WTC11 (cell line): ENCODE data around the gene ABHD3. TPM values are rescaled to one million over a fixed set of nuclear protein-coding genes. Genes with fewer than 3 reads are reported as not detected.

ENCODE experiments used
- ARID4B ChIP-seq: sonication (generic); formaldehyde crosslinking; IDR thresholded peaks from 2 replicates; pipeline ENCODE4 v1.8.0; 2023; ENCODE audit warnings: missing genetic modification reagents, mild to moderate bottlenecking, borderline replicate concordance
- ATF3 ChIP-seq: sonication (generic); formaldehyde crosslinking; conservative IDR thresholded peaks from 2 replicates; pipeline ENCODE4 v1.8.1; 2022; ENCODE audit warnings: mild to moderate bottlenecking, missing genetic modification reagents
- CREM ChIP-seq: sonication (generic); formaldehyde crosslinking; IDR thresholded peaks from 2 replicates; pipeline ENCODE4 v1.8.1; 2022; ENCODE audit warnings: mild to moderate bottlenecking, missing genetic modification reagents, moderate library complexity
- ESRRA ChIP-seq: sonication (generic); formaldehyde crosslinking; IDR thresholded peaks from 2 replicates; pipeline ENCODE4 v1.8.1; 2022; ENCODE audit warnings: mild to moderate bottlenecking, missing genetic modification reagents, borderline replicate concordance
- FOXP4 ChIP-seq: sonication (generic); formaldehyde crosslinking; IDR thresholded peaks from 2 replicates; pipeline ENCODE4 v1.8.0; 2022; ENCODE audit warnings: mild to moderate bottlenecking, missing genetic modification reagents
- HMGA2 ChIP-seq: fragments of 250-450 bp; sonication (Bioruptor Pico); IDR thresholded peaks from 2 replicates; pipeline ENCODE4 v1.4.0; 2021; ENCODE audit warnings: mild to moderate bottlenecking, moderate library complexity
- HMGXB4 ChIP-seq: sonication (generic); formaldehyde crosslinking; IDR thresholded peaks from 2 replicates; pipeline ENCODE4 v1.8.1; 2023; ENCODE audit warnings: mild to moderate bottlenecking, moderate library complexity, missing genetic modification reagents
- MAX ChIP-seq: sonication (generic); formaldehyde crosslinking; IDR thresholded peaks from 2 replicates; pipeline ENCODE4 v1.8.0; 2022; ENCODE audit warnings: mild to moderate bottlenecking, missing genetic modification reagents
- MLX ChIP-seq: sonication (generic); formaldehyde crosslinking; IDR thresholded peaks from 2 replicates; pipeline ENCODE4 v1.8.1; 2023; ENCODE audit warnings: mild to moderate bottlenecking, missing genetic modification reagents, moderate library complexity
- OVOL2 ChIP-seq: fragments of 250-450 bp; sonication (Bioruptor Pico); IDR thresholded peaks from 2 replicates; pipeline ENCODE4 v1.9.0; 2021; ENCODE audit warnings: mild to moderate bottlenecking, borderline replicate concordance
- PREB ChIP-seq: sonication (generic); formaldehyde crosslinking; IDR thresholded peaks from 2 replicates; pipeline ENCODE4 v1.8.1; 2022; ENCODE audit warnings: mild to moderate bottlenecking, missing genetic modification reagents, moderate library complexity, borderline replicate concordance
- RELA ChIP-seq: sonication (generic); formaldehyde crosslinking; IDR thresholded peaks from 2 replicates; pipeline ENCODE4 v1.8.1; 2022; ENCODE audit warnings: missing genetic modification reagents, mild to moderate bottlenecking, borderline replicate concordance
- SOX15 ChIP-seq: fragments of 250-450 bp; sonication (Bioruptor Pico); IDR thresholded peaks from 2 replicates; pipeline ENCODE4 v1.9.0; 2021; ENCODE audit warnings: mild to moderate bottlenecking
- STAT6 ChIP-seq: sonication (generic); formaldehyde crosslinking; conservative IDR thresholded peaks from 2 replicates; pipeline ENCODE4 v1.8.1; 2023; ENCODE audit warnings: mild to moderate bottlenecking, low read depth, missing genetic modification reagents, moderate library complexity
- ZNF416 ChIP-seq: fragments of 250-450 bp; sonication (Bioruptor Pico); IDR thresholded peaks from 2 replicates; pipeline ENCODE4 v1.9.0; 2021; ENCODE audit warnings: mild to moderate bottlenecking, inconsistent platforms
- ZNF423 ChIP-seq: fragments of 250-450 bp; sonication (Bioruptor Pico); IDR thresholded peaks from 2 replicates; pipeline ENCODE4 v2.1.2; 2022; ENCODE audit warnings: mild to moderate bottlenecking, moderate library complexity
- ZNF532 ChIP-seq: fragments of 250-450 bp; sonication (Bioruptor Pico); IDR thresholded peaks from 2 replicates; pipeline ENCODE4 v1.9.0; 2021; ENCODE audit warnings: mild to moderate bottlenecking, borderline replicate concordance
- total RNA-seq: library from RNA; stranded (reverse); gene quantifications from 3 replicates; pipeline ENCODE4 v1.2.3, GENCODE V29; 2021

The ABHD3 gene
- total RNA-seq, 1 experiment from 2014 or later = 11.1 TPM

GRCh38 chr18:21612125-21613039, 92.2 kb downstream of the ABHD3 start, which contains the start of gene SNRPD1 (continued):
- TF ChIP-seq MLX = no peak
- no peak for TF ChIP-seq ZNF416
- peak; percentile 41; the same call in 1 of the 2 replicates for TF ChIP-seq ESRRA (CRISPR knock-in tag)
- TF ChIP-seq PREB (CRISPR knock-in tag) = 0 out of 2 replicates have a peak, but pooled peaks have one; percentile 29
- peak; percentile 98 for TF ChIP-seq MAX (CRISPR knock-in tag)
- peak; percentile 92 for TF ChIP-seq ARID4B
- no peak for TF ChIP-seq SOX15 (CRISPR knock-in tag)
- no peak for TF ChIP-seq ZNF423 (CRISPR knock-in tag)
- TF ChIP-seq HMGXB4 (CRISPR knock-in tag) = peak; percentile 94
- TF ChIP-seq ZNF532 (CRISPR knock-in tag) = no peak
- TF ChIP-seq CREM (CRISPR knock-in tag) = peak; percentile 90
- TF ChIP-seq ATF3 (CRISPR knock-in tag) = no peak
- TF ChIP-seq OVOL2 = no peak
- peak; percentile 80; the same call in 1 of the 2 replicates for TF ChIP-seq RELA
- TF ChIP-seq HMGA2 (CRISPR knock-in tag) = no peak
- TF ChIP-seq STAT6 = no peak
- TF ChIP-seq FOXP4 (CRISPR knock-in tag) = peak; percentile 94
